ENCODE results near the gene MATN1.

The MATN1 gene

GRCh38 chr1:30734580-30734979, 11.2 kb upstream of the MATN1 start:
- DNase-seq (ENCODE audit: low read depth in 1 of 2, low spot score in 1 of 2) = no peak
- no peak overlapping the region for H3K4me3 ChIP-seq (replicated peaks; ENCODE audit: insufficient read depth, low read length)
- no peak overlapping the region for H3K27ac ChIP-seq (replicated peaks)
- TF ChIP-seq POLR2AphosphoS5 (IDR thresholded peaks at IDR 0.05; ENCODE audit: low read depth) (no peak), CTCF (IDR thresholded peaks at IDR 0.05; ENCODE audit: insufficient read depth, low read length) (no peak), REST (IDR thresholded peaks at IDR 0.05; ENCODE audit: insufficient replicate concordance, low read depth) (no peak), SPI1 (IDR thresholded peaks at IDR 0.05; ENCODE audit: borderline replicate concordance, low read depth) (no peak), GABPA (IDR thresholded peaks at IDR 0.05; ENCODE audit: low read depth) (no peak)
- no peaks in the 10 kb centered on the region for H3K27me3 ChIP-seq (ENCODE audit: insufficient read depth, poor library complexity, severe bottlenecking)

GRCh38 chr1:30734106-30734505, 10.7 kb upstream of the MATN1 start:
- no peak for DNase-seq (ENCODE audit: low read depth in 1 of 2, low spot score in 1 of 2)
- Histone ChIP-seq H3K27me3 (ENCODE audit: insufficient read depth, poor library complexity, severe bottlenecking) (no peaks in the 10 kb centered on the region), H3K27ac (replicated peaks) (no peak overlapping the region), H3K4me3 (replicated peaks; ENCODE audit: insufficient read depth, low read length) (no peak overlapping the region)
- no peak for TF ChIP-seq GABPA (IDR thresholded peaks at IDR 0.05; ENCODE audit: low read depth)
- TF ChIP-seq SPI1 (IDR thresholded peaks at IDR 0.05; ENCODE audit: borderline replicate concordance, low read depth) = no peak
- TF ChIP-seq REST (IDR thresholded peaks at IDR 0.05; ENCODE audit: insufficient replicate concordance, low read depth) = no peak
- TF ChIP-seq POLR2AphosphoS5 (IDR thresholded peaks at IDR 0.05; ENCODE audit: low read depth) = no peak
- TF ChIP-seq CTCF (IDR thresholded peaks at IDR 0.05; ENCODE audit: insufficient read depth, low read length) = no peak

GRCh38 chr1:30733493-30733892, 10.1 kb upstream of the MATN1 start:
- Histone ChIP-seq H3K27me3 (ENCODE audit: insufficient read depth, poor library complexity, severe bottlenecking) (no peaks in the 10 kb centered on the region), H3K27ac (replicated peaks) (no peak overlapping the region), H3K4me3 (replicated peaks; ENCODE audit: insufficient read depth, low read length) (no peak overlapping the region)
- no peak for DNase-seq (ENCODE audit: low read depth in 1 of 2, low spot score in 1 of 2)
- TF ChIP-seq REST (IDR thresholded peaks at IDR 0.05; ENCODE audit: insufficient replicate concordance, low read depth) = no peak
- no peak for TF ChIP-seq CTCF (IDR thresholded peaks at IDR 0.05; ENCODE audit: insufficient read depth, low read length)
- TF ChIP-seq GABPA (IDR thresholded peaks at IDR 0.05; ENCODE audit: low read depth) = no peak
- TF ChIP-seq SPI1 (IDR thresholded peaks at IDR 0.05; ENCODE audit: borderline replicate concordance, low read depth) = no peak
- no peak for TF ChIP-seq POLR2AphosphoS5 (IDR thresholded peaks at IDR 0.05; ENCODE audit: low read depth)
